Transverse colon (tissue), 4 donors: ENCODE data around the gene ORMDL3. TPM values are rescaled to one million over a fixed set of nuclear protein-coding genes. Genes with fewer than 3 reads are reported as not detected.
A peak's percentile ranks its signal among the peaks of the same experiment; 100 is the strongest.

Experiments used
- DNase-seq: peaks from one replicate; pipeline ENCODE4 v3.0.0-alpha.2; 2019
- H3K27ac ChIP-seq, 4 donors: fragments of 200-600 bp; sonication (generic); 2 replicates each; pipeline ENCODE4 v1.5.1; 2016 to 2018; ENCODE audit warnings: inconsistent platforms in 4 of 4
- H3K27me3 ChIP-seq: fragments of 200-600 bp; sonication (generic); 2 replicates; pipeline ENCODE4 v1.5.1; 2017; ENCODE audit warnings: inconsistent platforms
- H3K36me3 ChIP-seq, 4 donors: fragments of 200-600 bp; sonication (generic); 2 replicates each; pipeline ENCODE4 v1.5.1; 2017 to 2019; ENCODE audit warnings: inconsistent platforms in 4 of 4
- H3K4me1 ChIP-seq, 4 donors: fragments of 200-600 bp; sonication (generic); 2 replicates each; pipeline ENCODE4 v1.5.1; 2017 to 2020; ENCODE audit warnings: inconsistent platforms in 4 of 4
- H3K4me3 ChIP-seq, 4 donors: fragments of 200-600 bp; sonication (generic); 1 replicate in 1 of 4; 2 replicates in 3 of 4; pipeline versions ENCODE4 v1.5.1 to v1.6.1; 2017 to 2019; ENCODE audit warnings: inconsistent platforms in 4 of 4
- H3K9me3 ChIP-seq, 2 donors: fragments of 200-600 bp; sonication (generic); 2 replicates each; pipeline ENCODE4 v1.5.1; 2017 to 2019; ENCODE audit warnings: inconsistent platforms in 2 of 2
- CTCF ChIP-seq, 5 experiments: fragments of 200-600 bp in 3 of 5; fragments of 450-650 bp in 2 of 5; sonication (generic) in 3 of 5; IDR thresholded peaks; 1 replicate in 2 of 5; 2 replicates in 3 of 5; pipeline ENCODE4 v1.5.1; 2016 to 2017; ENCODE audit warnings: antibody characterized with exemption in 5 of 5, inconsistent platforms in 3 of 5, mild to moderate bottlenecking in 2 of 5, moderate library complexity in 1 of 5
- EP300 ChIP-seq: sonication (generic); formaldehyde crosslinking; IDR thresholded peaks from one replicate; pipeline ENCODE4 v1.6.1; 2017; ENCODE audit warnings: antibody characterized with exemption, low read depth
- POLR2A ChIP-seq: fragments of 450-650 bp; IDR thresholded peaks from one replicate; pipeline ENCODE4 v1.6.1; 2016; ENCODE audit warnings: antibody characterized with exemption, mild to moderate bottlenecking, moderate library complexity
- POLR2AphosphoS5 ChIP-seq, 3 donors: sonication (generic); formaldehyde crosslinking; IDR thresholded peaks; one replicate each; pipeline ENCODE4 v1.6.1; 2016; ENCODE audit warnings: antibody characterized with exemption in 3 of 3
- WGBS, 2 donors: methylation state at CpG; one replicate each; pipeline ENCODE4 v1.1.5; 2018; ENCODE audit warnings: low coverage in 1 of 2; 5-methylcytosine and 5-hydroxymethylcytosine counted together
- in situ Hi-C, 4 donors: fragments of 200-750 bp; cut with MboI; loops; one replicate each; pipeline versions ENCODE4 v1.15.0 to v1.15.1; 2017; ENCODE audit warnings: low sequenced_read_pairs in 3 of 4, low pct_ligation_motif_present in 1 of 4, low pct_unique_long_range_greater_than_20kb in 1 of 4
- intact Hi-C: fragments of 100-400 bp; cut with DNase I; formaldehyde crosslinking; loops from one replicate; pipeline ENCODE4 v1.15.1; 2023; ENCODE audit warnings: low total_unique reads
- total RNA-seq, 4 donors: library from RNA; depleted of rRNA; stranded (reverse); fragments of >200 nt; gene quantifications; one replicate each; pipeline ENCODE4 v1.1.0, GENCODE V29; 2016

Gene ORMDL3
- total RNA-seq, 4 donors from 2014 or later, result 47.4 to 78.9 (median 56.7) TPM

GRCh38 chr17:39943702-39944392 is 16.4 kb upstream of the ORMDL3 start:
- H3K9me3 ChIP-seq, result no peaks in the 10 kb centered on the region
- no peak overlapping the region for H3K4me3 ChIP-seq
- no peak overlapping the region for H3K27ac ChIP-seq
- H3K36me3 ChIP-seq, result no peaks in the 10 kb centered on the region
- no peaks in the 10 kb centered on the region for H3K27me3 ChIP-seq
- 85% methylated on average over 10 of the region's 14 CpGs; no CpG with 5 or more reads in 1 of the 2 donors for WGBS, 2 donors
- no peaks in the 10 kb centered on the region for H3K4me1 ChIP-seq
- no peak for TF ChIP-seq POLR2AphosphoS5 (IDR thresholded peaks at IDR 0.05)
- TF ChIP-seq EP300, result no peak
- in situ Hi-C loops, result no loop called here
- no peak for DNase-seq
- intact Hi-C loops, result no loop called here

GRCh38 chr17:39939588-39940419 is 12.4 kb upstream of the ORMDL3 start:
- Histone ChIP-seq H3K9me3 (no peaks in the 10 kb centered on the region), H3K4me3 (no peak overlapping the region), H3K4me1 (no peaks in the 10 kb centered on the region), H3K36me3 (no peaks in the 10 kb centered on the region), H3K27ac (peak overlapping the region in 2 of 4 donors; percentile 25 to 49), H3K27me3 (no peaks in the 10 kb centered on the region)
- WGBS, 2 donors, result 52 to 83% methylated on average over 3 to 6 of the region's 6 CpGs
- in situ Hi-C loops (no loop called here), intact Hi-C loops (no loop called here)
- TF ChIP-seq CTCF (IDR thresholded peaks at IDR 0.05) (peak in 2 of 5 experiments; percentile 10 to 34), EP300 (no peak), POLR2AphosphoS5 (IDR thresholded peaks at IDR 0.05) (no peak), POLR2A (no peak)
- no peak for DNase-seq

- Histone ChIP-seq H3K9me3 (no peaks in the 10 kb centered on the region), H3K36me3 (no peaks in the 10 kb centered on the region), H3K4me1 (no peaks in the 10 kb centered on the region), H3K27me3 (no peaks in the 10 kb centered on the region), H3K27ac (peak overlapping the region in 1 of 4 donors; percentile 49), H3K4me3 (no peak overlapping the region)
- in situ Hi-C loops, result no loop called here
- DNase-seq, result no peak
- TF ChIP-seq EP300 (no peak), CTCF (IDR thresholded peaks at IDR 0.05) (no peak), POLR2A (no peak), POLR2AphosphoS5 (IDR thresholded peaks at IDR 0.05) (no peak)
- intact Hi-C loops, result no loop called here
- 88 to 92% methylated on average over 2 to 3 of the region's 3 CpGs for WGBS, 2 donors
Measured at GRCh38 chr17:39939106-39939505, 11.7 kb upstream of the ORMDL3 start.

- Histone ChIP-seq H3K4me3 (no peak overlapping the region), H3K27me3 (no peaks in the 10 kb centered on the region), H3K36me3 (no peaks in the 10 kb centered on the region), H3K9me3 (no peaks in the 10 kb centered on the region), H3K27ac (no peak overlapping the region), H3K4me1 (no peaks in the 10 kb centered on the region)
- 56 to 71% methylated on average over 5 to 8 of the region's 8 CpGs for WGBS, 2 donors
- no peak for TF ChIP-seq CTCF (IDR thresholded peaks at IDR 0.05)
- no peak for TF ChIP-seq POLR2A
- TF ChIP-seq EP300, result no peak
- TF ChIP-seq POLR2AphosphoS5 (IDR thresholded peaks at IDR 0.05), result no peak
- intact Hi-C loops (no loop called here), in situ Hi-C loops (no loop called here)
- no peak for DNase-seq
Measured at GRCh38 chr17:39938140-39938869, 10.9 kb upstream of the ORMDL3 start.
